ENCODE results near the gene CELSR1.

The CELSR1 gene

GRCh38 chr22:46513908-46514550 lies 23.4 kb downstream of the CELSR1 start:
- Histone ChIP-seq H4K91ac (ENCODE audit: low read depth, low read length) (no peak overlapping the region), H3K9me3 (ENCODE audit: insufficient read depth, low read depth, low read length) (peaks cover 1% of the 10 kb centered on the region), H3K27ac (ENCODE audit: low read depth, low read length) (no peak overlapping the region), H2BK120ac (ENCODE audit: insufficient read depth, low read length, poor library complexity) (no peak overlapping the region), H3K14ac (ENCODE audit: low read length) (peak overlapping the region; percentile 49), H3K9ac (ENCODE audit: low read length) (no peak overlapping the region), H4K12ac (ENCODE audit: low read depth, low read length) (no peak overlapping the region), H3K27me3 (ENCODE audit: insufficient read depth, low read length) (no peaks in the 10 kb centered on the region), H2BK12ac (ENCODE audit: low read length) (no peak overlapping the region), H2BK5ac (ENCODE audit: low read depth, low read length, poor library complexity) (no peak overlapping the region), H2AFZ (ENCODE audit: insufficient read depth, low read length, poor library complexity) (no peak overlapping the region), H4K8ac (ENCODE audit: low read depth, low read length) (no peak overlapping the region), H2AK5ac (ENCODE audit: low read length) (no peak overlapping the region), H3K4me1 (ENCODE audit: control insufficient read depth in 1 of 2, insufficient read depth in 2 of 2, low read length in 2 of 2) (peaks cover 16 to 20% of the 10 kb centered on the region in 2 experiments), H3K36me3 (ENCODE audit: control insufficient read depth in 1 of 2, insufficient read depth in 2 of 2, low read length in 2 of 2) (peaks cover 0 to 14% of the 10 kb centered on the region in 2 experiments), H3K79me2 (ENCODE audit: control insufficient read depth, insufficient read depth, low read length, poor library complexity) (peaks cover 2% of the 10 kb centered on the region), H3K4me3 (ENCODE audit: low read depth, low read length) (no peak overlapping the region), H3K23ac (ENCODE audit: low read length) (no peak overlapping the region), H3K18ac (ENCODE audit: low read length) (peak overlapping the region; percentile 72), H3K4me2 (ENCODE audit: low read length) (no peak overlapping the region), H3K4ac (ENCODE audit: low read depth, low read length) (no peak overlapping the region), H3K79me1 (ENCODE audit: low read length) (peaks cover 5% of the 10 kb centered on the region)
- no peak for DNase-seq
- WGBS (ENCODE audit: extremely low coverage, insufficient coverage, insufficient read length): no CpG with 5 or more reads among the region's 16 CpGs

DNA sequence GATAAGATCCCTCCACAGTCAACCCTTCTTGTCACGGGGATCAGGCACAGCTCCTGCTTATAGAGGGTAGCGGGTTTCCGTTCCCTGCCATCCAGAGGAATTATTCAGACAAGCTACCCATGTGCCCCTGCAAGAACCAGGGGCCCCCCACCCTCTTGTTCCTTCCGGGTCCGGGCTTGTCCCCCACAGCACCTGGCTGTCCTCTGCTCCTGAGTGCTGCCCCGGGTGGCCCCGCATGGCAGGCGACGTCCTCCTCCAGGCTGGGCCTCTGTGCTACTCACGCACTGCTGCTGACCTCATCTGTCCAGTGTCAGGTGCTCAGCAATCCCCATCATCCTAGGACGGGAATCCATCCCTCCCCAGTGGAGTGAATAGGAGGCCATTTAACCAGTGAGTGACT lies 24.7 kb downstream of the CELSR1 start:
- Histone ChIP-seq H4K8ac (ENCODE audit: low read depth, low read length) (no peak overlapping the region), H3K4me1 (ENCODE audit: control insufficient read depth in 1 of 2, insufficient read depth in 2 of 2, low read length in 2 of 2) (peaks cover 16 to 19% of the 10 kb centered on the region in 2 experiments), H3K27ac (ENCODE audit: low read depth, low read length) (no peak overlapping the region), H2AFZ (ENCODE audit: insufficient read depth, low read length, poor library complexity) (no peak overlapping the region), H2AK5ac (ENCODE audit: low read length) (no peak overlapping the region), H3K4me2 (ENCODE audit: low read length) (no peak overlapping the region), H3K9ac (ENCODE audit: low read length) (no peak overlapping the region), H3K36me3 (ENCODE audit: control insufficient read depth in 1 of 2, insufficient read depth in 2 of 2, low read length in 2 of 2) (peaks cover 0 to 9% of the 10 kb centered on the region in 2 experiments), H3K9me3 (ENCODE audit: insufficient read depth, low read depth, low read length) (peaks cover 1% of the 10 kb centered on the region), H3K27me3 (ENCODE audit: insufficient read depth, low read length) (no peaks in the 10 kb centered on the region), H3K79me1 (ENCODE audit: low read length) (peaks cover 5% of the 10 kb centered on the region), H4K12ac (ENCODE audit: low read depth, low read length) (no peak overlapping the region), H2BK120ac (ENCODE audit: insufficient read depth, low read length, poor library complexity) (no peak overlapping the region), H3K79me2 (ENCODE audit: control insufficient read depth, insufficient read depth, low read length, poor library complexity) (peaks cover 2% of the 10 kb centered on the region), H4K91ac (ENCODE audit: low read depth, low read length) (no peak overlapping the region), H3K18ac (ENCODE audit: low read length) (no peak overlapping the region), H2BK5ac (ENCODE audit: low read depth, low read length, poor library complexity) (no peak overlapping the region), H3K23ac (ENCODE audit: low read length) (no peak overlapping the region), H3K4me3 (ENCODE audit: low read depth, low read length) (no peak overlapping the region), H3K14ac (ENCODE audit: low read length) (no peak overlapping the region), H2BK12ac (ENCODE audit: low read length) (no peak overlapping the region), H3K4ac (ENCODE audit: low read depth, low read length) (no peak overlapping the region)
- no CpG with 5 or more reads among the region's 11 CpGs for WGBS (ENCODE audit: extremely low coverage, insufficient coverage, insufficient read length)
- DNase-seq: no peak

- no peak overlapping the region for H3K9ac ChIP-seq (ENCODE audit: low read length)
- DNase-seq: no peak
- peaks cover 5% of the 10 kb centered on the region for H3K79me1 ChIP-seq (ENCODE audit: low read length)
- WGBS (ENCODE audit: extremely low coverage, insufficient coverage, insufficient read length): no CpG with 5 or more reads among the region's 11 CpGs
- H3K18ac ChIP-seq (ENCODE audit: low read length): no peak overlapping the region
- H3K4me2 ChIP-seq (ENCODE audit: low read length): no peak overlapping the region
- H3K79me2 ChIP-seq (ENCODE audit: control insufficient read depth, insufficient read depth, low read length, poor library complexity): peaks cover 2% of the 10 kb centered on the region
- H3K4ac ChIP-seq (ENCODE audit: low read depth, low read length): no peak overlapping the region
- no peak overlapping the region for H2AK5ac ChIP-seq (ENCODE audit: low read length)
- no peak overlapping the region for H4K12ac ChIP-seq (ENCODE audit: low read depth, low read length)
- H2BK120ac ChIP-seq (ENCODE audit: insufficient read depth, low read length, poor library complexity): no peak overlapping the region
- H3K27ac ChIP-seq (ENCODE audit: low read depth, low read length): no peak overlapping the region
- H3K4me1 ChIP-seq (ENCODE audit: control insufficient read depth in 1 of 2, insufficient read depth in 2 of 2, low read length in 2 of 2): peaks cover 12 to 14% of the 10 kb centered on the region in 2 experiments
- no peak overlapping the region for H3K14ac ChIP-seq (ENCODE audit: low read length)
- no peak overlapping the region for H2AFZ ChIP-seq (ENCODE audit: insufficient read depth, low read length, poor library complexity)
- H3K23ac ChIP-seq (ENCODE audit: low read length): no peak overlapping the region
- no peak overlapping the region for H4K8ac ChIP-seq (ENCODE audit: low read depth, low read length)
- no peaks in the 10 kb centered on the region for H3K27me3 ChIP-seq (ENCODE audit: insufficient read depth, low read length)
- peaks cover 0 to 9% of the 10 kb centered on the region in 2 experiments for H3K36me3 ChIP-seq (ENCODE audit: control insufficient read depth in 1 of 2, insufficient read depth in 2 of 2, low read length in 2 of 2)
- no peak overlapping the region for H4K91ac ChIP-seq (ENCODE audit: low read depth, low read length)
- peaks cover 1% of the 10 kb centered on the region for H3K9me3 ChIP-seq (ENCODE audit: insufficient read depth, low read depth, low read length)
- H2BK12ac ChIP-seq (ENCODE audit: low read length): no peak overlapping the region
- no peak overlapping the region for H2BK5ac ChIP-seq (ENCODE audit: low read depth, low read length, poor library complexity)
- no peak overlapping the region for H3K4me3 ChIP-seq (ENCODE audit: low read depth, low read length)
Observed at GRCh38 chr22:46512039-46512370, 25.4 kb downstream of the CELSR1 start.

DNA sequence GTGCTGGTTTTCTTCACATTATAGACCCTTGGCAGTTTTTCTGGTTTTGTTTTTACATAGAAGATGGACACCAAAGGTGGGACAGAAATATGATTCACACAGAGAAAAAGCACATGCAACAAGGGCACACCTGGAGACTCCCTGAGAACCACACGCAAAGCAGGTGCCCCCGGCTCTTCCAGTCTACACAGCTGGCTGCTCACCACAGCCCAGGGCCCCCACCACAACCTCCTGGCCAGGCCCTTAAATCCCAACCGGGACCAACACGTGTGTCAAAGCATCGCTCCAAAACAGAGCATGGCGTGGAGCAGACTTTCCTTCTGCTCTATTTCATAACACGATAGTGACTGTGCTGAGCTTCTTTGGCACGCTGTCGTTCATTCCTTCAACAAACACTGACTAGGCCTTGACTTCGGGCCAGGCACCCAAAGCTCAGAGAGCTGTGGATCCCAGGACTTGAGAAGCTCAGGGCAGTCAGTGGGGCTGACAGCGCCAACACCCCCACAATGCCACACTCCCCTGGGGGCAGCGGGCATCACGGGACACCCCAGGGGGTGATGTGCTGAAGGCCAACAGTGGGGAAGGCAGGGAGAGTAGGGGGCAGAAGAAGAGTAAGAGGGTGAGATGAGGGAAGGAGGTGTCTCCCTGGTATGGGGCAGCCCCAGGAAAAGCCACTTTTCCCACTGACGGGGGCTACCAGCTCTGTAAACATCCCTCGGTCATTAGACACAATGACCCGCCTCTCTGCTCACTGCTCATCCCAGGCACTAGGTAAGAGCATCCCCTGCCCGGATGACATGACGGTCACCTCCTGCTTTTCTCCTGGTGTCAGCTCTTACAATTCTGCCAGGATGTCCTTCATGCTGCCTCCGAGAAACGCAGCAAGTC lies 26.0 kb downstream of the CELSR1 start:
- no peak overlapping the region for H3K9ac ChIP-seq (ENCODE audit: low read length)

More for the DNA sequence above, 26.0 kb downstream of the CELSR1 start:
- Histone ChIP-seq H3K27me3 (ENCODE audit: insufficient read depth, low read length) (no peaks in the 10 kb centered on the region), H4K91ac (ENCODE audit: low read depth, low read length) (no peak overlapping the region), H3K4ac (ENCODE audit: low read depth, low read length) (no peak overlapping the region), H3K79me2 (ENCODE audit: control insufficient read depth, insufficient read depth, low read length, poor library complexity) (peaks cover 2% of the 10 kb centered on the region), H3K27ac (ENCODE audit: low read depth, low read length) (no peak overlapping the region), H2BK120ac (ENCODE audit: insufficient read depth, low read length, poor library complexity) (no peak overlapping the region), H3K79me1 (ENCODE audit: low read length) (peaks cover 5% of the 10 kb centered on the region), H2AFZ (ENCODE audit: insufficient read depth, low read length, poor library complexity) (no peak overlapping the region), H2BK5ac (ENCODE audit: low read depth, low read length, poor library complexity) (no peak overlapping the region), H3K9me3 (ENCODE audit: insufficient read depth, low read depth, low read length) (peaks cover 1% of the 10 kb centered on the region), H3K4me2 (ENCODE audit: low read length) (no peak overlapping the region), H3K23ac (ENCODE audit: low read length) (no peak overlapping the region), H2AK5ac (ENCODE audit: low read length) (no peak overlapping the region), H3K4me1 (ENCODE audit: control insufficient read depth in 1 of 2, insufficient read depth in 2 of 2, low read length in 2 of 2) (peaks cover 12 to 14% of the 10 kb centered on the region in 2 experiments), H3K18ac (ENCODE audit: low read length) (no peak overlapping the region), H3K36me3 (ENCODE audit: control insufficient read depth in 1 of 2, insufficient read depth in 2 of 2, low read length in 2 of 2) (peaks cover 0 to 9% of the 10 kb centered on the region in 2 experiments), H3K14ac (ENCODE audit: low read length) (no peak overlapping the region), H4K8ac (ENCODE audit: low read depth, low read length) (no peak overlapping the region), H2BK12ac (ENCODE audit: low read length) (no peak overlapping the region), H3K4me3 (ENCODE audit: low read depth, low read length) (no peak overlapping the region), H4K12ac (ENCODE audit: low read depth, low read length) (no peak overlapping the region)
- no peak for DNase-seq
- WGBS (ENCODE audit: extremely low coverage, insufficient coverage, insufficient read length): no CpG with 5 or more reads among the region's 20 CpGs

Data from trophoblast cell (in vitro differentiated cells and primary cell).